BLaER1 treated with 17β-estradiol and CSF1 and Interleukin-3, amounts not matched to agents 10 nM and 100 nM (cell line): ENCODE data around the gene TNIK.
"Not testable (repeated sequence)": the region's sequence is repeated elsewhere in the genome, so short reads cannot be mapped to it uniquely, and the experiment has no call there.

Source experiments
- H3K27ac ChIP-seq, 11 experiments: shearing (Covaris generic); formaldehyde crosslinking; 2 replicates each; pipeline ENCODE4 v1.8.1; 2022
- H3K27me3 ChIP-seq, 11 experiments: shearing (Covaris generic); formaldehyde crosslinking; 2 replicates each; pipeline ENCODE4 v1.8.1; 2022
- H3K36me3 ChIP-seq, 11 experiments: shearing (Covaris generic); formaldehyde crosslinking; 2 replicates each; pipeline ENCODE4 v1.8.1; 2022
- H3K4me1 ChIP-seq, 10 experiments: shearing (Covaris generic); formaldehyde crosslinking; 2 replicates each; pipeline ENCODE4 v1.8.1; 2022
- H3K4me2 ChIP-seq, 11 experiments: shearing (Covaris generic); formaldehyde crosslinking; 2 replicates each; pipeline ENCODE4 v1.8.1; 2022
- H3K4me3 ChIP-seq, 10 experiments: shearing (Covaris generic); formaldehyde crosslinking; 2 replicates each; pipeline ENCODE4 v1.8.1; 2022
- H3K9ac ChIP-seq, 11 experiments: shearing (Covaris generic); formaldehyde crosslinking; 2 replicates each; pipeline ENCODE4 v1.8.1; 2022
- H3K9me3 ChIP-seq, 11 experiments: shearing (Covaris generic); formaldehyde crosslinking; replicated peaks in 1 of 11; 2 replicates each; pipeline ENCODE4 v1.8.1; 2022
- H4K20me1 ChIP-seq, 11 experiments: shearing (Covaris generic); formaldehyde crosslinking; 2 replicates each; pipeline ENCODE4 v1.8.1; 2022
- Cebpa-rat ChIP-seq, 11 experiments: shearing (Covaris generic); IDR thresholded peaks; 2 replicates each; pipeline ENCODE4 v1.8.1; 2022

TNIK gene

DNA sequence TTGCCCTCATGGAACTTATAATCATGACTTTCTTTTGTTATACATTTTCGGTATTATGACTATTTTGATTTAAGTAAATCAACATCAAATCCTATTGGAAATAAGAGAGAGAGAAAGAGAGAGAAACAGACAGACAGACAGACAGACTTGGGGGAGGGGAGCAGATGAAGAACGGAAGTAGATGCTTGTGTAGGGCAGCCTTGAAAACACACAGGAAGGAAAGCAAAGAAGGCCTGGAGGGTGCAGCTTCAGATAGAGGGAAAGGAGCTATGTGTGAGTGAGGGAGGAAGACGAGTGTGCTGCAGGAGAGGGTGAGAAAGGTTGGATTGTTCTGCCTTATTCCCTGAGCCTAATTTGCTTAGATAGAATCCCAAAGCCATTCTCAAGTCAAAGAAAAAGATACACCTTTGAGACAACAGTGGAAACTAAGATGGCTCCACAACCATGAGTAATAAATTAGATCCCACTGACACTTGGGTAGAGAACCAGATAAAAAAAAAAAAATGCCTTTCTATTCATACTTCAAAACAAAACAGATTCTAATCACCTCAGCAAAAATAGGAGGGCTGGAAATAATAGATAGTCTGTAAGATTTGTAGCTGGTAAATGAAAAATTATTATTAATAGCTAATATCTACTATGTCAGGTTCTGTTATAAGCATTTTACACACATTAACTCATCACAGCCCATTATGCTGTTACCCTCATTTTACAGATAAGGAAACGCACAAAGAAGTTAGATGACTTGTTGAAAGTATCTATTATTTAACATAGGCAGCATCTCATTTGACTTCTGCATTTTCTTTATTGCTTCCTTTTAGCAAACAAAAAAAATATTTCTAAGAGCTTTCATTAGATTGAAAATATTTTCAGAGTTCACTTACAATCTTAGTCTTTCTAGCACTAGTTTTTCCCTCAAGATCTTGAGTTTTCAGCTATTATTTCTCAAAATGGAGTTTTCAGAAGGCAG, 214.1 kb downstream of the TNIK start:
- Histone ChIP-seq H3K36me3 (no peaks in the 10 kb centered on the region), H3K4me2 (no peak overlapping the region), H3K27me3 (no peaks in the 10 kb centered on the region), H3K9me3 (no peaks in the 10 kb centered on the region), H3K27ac (no peak overlapping the region), H3K4me3 (no peak overlapping the region), H3K4me1 (peaks cover 0 to 3% (median 0%) of the 10 kb centered on the region in 10 experiments; a peak in 1 of 20 replicates), H3K9ac (no peak overlapping the region), H4K20me1 (no peaks in the 10 kb centered on the region)
- TF ChIP-seq Cebpa-rat (IDR thresholded peaks at IDR 0.05), result no peak

DNA sequence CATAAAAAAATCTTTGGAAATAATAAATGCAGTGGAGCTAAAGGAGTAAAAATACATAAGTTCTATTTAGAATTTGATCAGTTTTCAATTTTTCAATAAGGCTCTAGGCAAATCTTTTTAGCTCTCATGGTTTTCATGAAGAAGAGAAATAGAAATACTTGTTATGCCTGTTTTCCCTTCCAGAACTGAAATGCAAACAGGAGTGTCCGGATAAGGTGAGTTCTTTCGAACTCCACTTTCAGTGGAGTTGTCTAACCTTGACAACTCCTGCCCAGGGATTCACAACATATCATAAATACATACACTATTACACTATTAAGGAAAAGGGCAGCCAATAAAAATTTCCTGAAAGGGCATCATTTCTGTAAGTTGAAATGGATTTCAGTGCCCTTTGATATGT, 217.3 kb downstream of the TNIK start:
- Histone ChIP-seq H3K9ac (no peak overlapping the region), H3K27ac (no peak overlapping the region), H4K20me1 (no peaks in the 10 kb centered on the region), H3K27me3 (no peaks in the 10 kb centered on the region), H3K4me2 (no peak overlapping the region), H3K4me3 (no peak overlapping the region), H3K9me3 (no peaks in the 10 kb centered on the region), H3K4me1 (peaks cover 0 to 11% (median 0%) of the 10 kb centered on the region in 10 experiments; a peak in 6 of 20 replicates), H3K36me3 (no peaks in the 10 kb centered on the region)
- TF ChIP-seq Cebpa-rat (IDR thresholded peaks at IDR 0.05), result no peak

DNA sequence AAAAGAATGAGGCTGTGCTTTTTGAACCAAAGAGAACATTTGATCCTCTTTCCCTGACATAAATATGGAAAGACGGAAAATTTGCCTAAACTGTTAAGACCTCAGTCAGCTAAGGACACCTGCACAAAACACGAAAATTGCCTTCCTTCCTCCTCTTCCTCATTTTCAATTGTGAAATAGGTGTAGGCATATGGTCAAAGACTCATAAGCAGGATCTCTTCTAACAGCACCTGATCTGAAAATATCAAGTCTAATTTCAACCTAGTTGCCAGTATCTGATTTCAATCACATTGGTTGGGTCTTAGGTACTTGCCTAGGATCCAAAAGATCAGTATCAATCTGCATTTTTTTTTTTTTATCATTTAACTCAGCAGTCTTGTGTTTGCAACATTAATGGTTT, 218.0 kb downstream of the TNIK start:
- no peaks in the 10 kb centered on the region for H3K27me3 ChIP-seq
- TF ChIP-seq Cebpa-rat (IDR thresholded peaks at IDR 0.05), result no peak
- no peak overlapping the region for H3K4me3 ChIP-seq
- H3K36me3 ChIP-seq, result no peaks in the 10 kb centered on the region
- no peak overlapping the region for H3K27ac ChIP-seq
- no peaks in the 10 kb centered on the region for H3K9me3 ChIP-seq
- H3K9ac ChIP-seq, result no peak overlapping the region
- no peaks in the 10 kb centered on the region for H4K20me1 ChIP-seq
- no peak overlapping the region for H3K4me2 ChIP-seq
- H3K4me1 ChIP-seq, result peaks cover 0 to 11% (median 0%) of the 10 kb centered on the region in 10 experiments; a peak in 6 of 20 replicates

DNA sequence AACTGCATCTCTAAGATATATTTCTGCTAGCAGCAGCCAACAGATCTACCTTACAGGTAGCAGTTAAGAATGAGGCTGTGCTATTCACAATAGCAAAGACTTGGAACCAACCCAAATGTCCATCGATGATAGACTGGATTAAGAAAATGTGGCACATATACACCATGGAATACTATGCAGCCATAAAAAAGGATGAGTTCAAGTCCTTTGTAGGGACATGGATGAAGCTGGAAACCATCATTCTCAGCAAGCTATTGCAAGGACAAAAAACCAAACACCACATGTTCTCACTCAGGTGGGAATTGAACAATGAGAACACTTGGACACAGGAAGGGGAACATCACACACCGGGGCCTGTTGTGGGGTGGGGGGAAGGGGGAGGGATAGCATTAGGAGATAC, 218.6 kb downstream of the TNIK start:
- not testable (repeated sequence) for H3K36me3 ChIP-seq, H3K27me3 ChIP-seq, H4K20me1 ChIP-seq, H3K9ac ChIP-seq, H3K4me3 ChIP-seq, H3K4me2 ChIP-seq, H3K27ac ChIP-seq, H3K9me3 ChIP-seq
- H3K4me1 ChIP-seq, result peaks cover 0 to 11% (median 0%) of the 10 kb centered on the region in 10 experiments; a peak in 6 of 20 replicates

DNA sequence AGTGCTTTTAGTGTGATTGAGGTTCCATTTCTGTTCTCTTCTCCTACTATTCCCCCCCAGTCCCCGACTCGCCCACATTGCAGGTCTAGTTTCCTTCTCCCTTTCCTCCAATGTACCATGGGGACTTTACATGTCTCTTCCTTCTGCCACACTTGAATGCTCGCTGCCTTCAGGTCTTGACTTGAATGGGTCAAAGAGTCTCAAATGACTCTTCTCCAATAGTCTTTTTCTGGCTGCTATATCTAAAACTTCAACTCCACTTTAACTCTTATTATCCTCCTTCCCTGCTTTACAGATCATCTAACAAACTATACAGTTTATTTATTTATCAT, 219.7 kb downstream of the TNIK start:
- no peak for TF ChIP-seq Cebpa-rat (IDR thresholded peaks at IDR 0.05)
- Histone ChIP-seq H3K9ac (no peak overlapping the region), H3K9me3 (no peaks in the 10 kb centered on the region), H3K4me1 (peaks cover 0 to 8% (median 0%) of the 10 kb centered on the region in 10 experiments; a peak in 5 of 20 replicates), H3K4me3 (no peak overlapping the region), H3K27ac (no peak overlapping the region), H3K4me2 (peak overlapping the region in 4 of 11 experiments; percentile 0 to 33 (median 22); a peak in 3 of 22 replicates), H4K20me1 (no peaks in the 10 kb centered on the region), H3K36me3 (no peaks in the 10 kb centered on the region), H3K27me3 (no peaks in the 10 kb centered on the region)

DNA sequence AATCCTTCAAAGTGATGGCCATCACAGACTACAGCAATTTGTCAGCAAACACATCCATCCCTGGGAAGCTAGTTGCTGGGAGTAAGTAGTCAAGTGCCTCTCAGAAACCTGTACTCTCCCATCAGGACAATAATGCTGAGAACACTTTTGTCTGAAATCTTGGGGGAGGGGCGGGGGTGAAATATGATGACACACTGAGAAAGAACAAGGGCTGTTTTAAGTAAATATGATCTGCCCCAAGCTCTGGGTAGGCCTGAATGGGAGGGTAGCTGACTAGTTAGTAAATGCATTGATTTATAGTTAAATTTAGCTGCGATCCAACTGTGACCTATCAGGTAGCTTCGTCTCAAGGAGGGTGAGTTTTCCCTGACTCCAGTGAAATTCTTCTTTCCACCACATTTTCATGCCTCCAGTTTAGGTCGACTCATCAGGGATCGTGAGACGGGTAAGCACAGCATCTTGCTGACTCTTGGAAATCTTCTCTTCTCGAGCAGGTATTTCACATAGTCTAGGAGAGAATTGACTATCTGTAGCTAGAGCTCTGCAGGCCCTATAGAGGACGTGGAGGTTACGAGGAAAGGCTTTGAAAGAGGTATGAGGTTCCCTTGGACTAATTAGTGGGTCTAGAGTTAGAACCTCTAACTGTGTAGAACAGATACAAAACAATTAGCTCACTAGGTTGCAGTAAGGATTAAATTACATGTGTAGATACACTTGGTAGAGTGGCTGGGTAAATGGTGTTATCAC, 220.3 kb downstream of the TNIK start:
- Histone ChIP-seq H4K20me1 (no peaks in the 10 kb centered on the region), H3K4me3 (no peak overlapping the region), H3K4me2 (peak overlapping the region in 4 of 11 experiments; percentile 0 to 33 (median 22); a peak in 3 of 22 replicates), H3K36me3 (no peaks in the 10 kb centered on the region), H3K4me1 (peaks cover 0 to 8% (median 0%) of the 10 kb centered on the region in 10 experiments; a peak in 5 of 20 replicates), H3K27me3 (no peaks in the 10 kb centered on the region), H3K9ac (no peak overlapping the region), H3K9me3 (no peaks in the 10 kb centered on the region), H3K27ac (no peak overlapping the region)
- no peak for TF ChIP-seq Cebpa-rat (IDR thresholded peaks at IDR 0.05)

DNA sequence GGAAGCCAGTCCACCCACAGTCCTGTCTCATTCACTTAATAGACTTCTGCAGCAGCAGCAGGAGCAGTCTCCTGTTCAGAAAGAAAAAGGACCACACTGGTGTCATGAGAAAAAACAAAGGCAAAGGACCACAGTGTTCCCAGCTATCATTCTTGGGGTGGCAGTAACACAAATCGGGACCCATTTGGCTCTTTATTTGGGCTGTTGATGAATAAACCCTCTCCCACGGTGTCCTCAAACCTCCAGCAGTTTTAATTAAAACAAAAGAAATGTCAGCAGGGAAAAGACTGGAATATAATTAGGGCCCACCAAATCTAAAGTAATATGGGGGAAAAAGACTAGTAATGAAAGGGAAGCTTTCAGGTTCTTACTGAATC, 223.2 kb downstream of the TNIK start:
- no peaks in the 10 kb centered on the region for H4K20me1 ChIP-seq
- no peak overlapping the region for H3K9ac ChIP-seq
- no peaks in the 10 kb centered on the region for H3K27me3 ChIP-seq
- H3K4me1 ChIP-seq, result peaks cover 0 to 8% (median 0%) of the 10 kb centered on the region in 10 experiments; a peak in 5 of 20 replicates
- no peak for TF ChIP-seq Cebpa-rat (IDR thresholded peaks at IDR 0.05)
- no peaks in the 10 kb centered on the region for H3K36me3 ChIP-seq
- no peaks in the 10 kb centered on the region for H3K9me3 ChIP-seq
- no peak overlapping the region for H3K4me3 ChIP-seq
- H3K27ac ChIP-seq, result no peak overlapping the region
- no peak overlapping the region for H3K4me2 ChIP-seq

DNA sequence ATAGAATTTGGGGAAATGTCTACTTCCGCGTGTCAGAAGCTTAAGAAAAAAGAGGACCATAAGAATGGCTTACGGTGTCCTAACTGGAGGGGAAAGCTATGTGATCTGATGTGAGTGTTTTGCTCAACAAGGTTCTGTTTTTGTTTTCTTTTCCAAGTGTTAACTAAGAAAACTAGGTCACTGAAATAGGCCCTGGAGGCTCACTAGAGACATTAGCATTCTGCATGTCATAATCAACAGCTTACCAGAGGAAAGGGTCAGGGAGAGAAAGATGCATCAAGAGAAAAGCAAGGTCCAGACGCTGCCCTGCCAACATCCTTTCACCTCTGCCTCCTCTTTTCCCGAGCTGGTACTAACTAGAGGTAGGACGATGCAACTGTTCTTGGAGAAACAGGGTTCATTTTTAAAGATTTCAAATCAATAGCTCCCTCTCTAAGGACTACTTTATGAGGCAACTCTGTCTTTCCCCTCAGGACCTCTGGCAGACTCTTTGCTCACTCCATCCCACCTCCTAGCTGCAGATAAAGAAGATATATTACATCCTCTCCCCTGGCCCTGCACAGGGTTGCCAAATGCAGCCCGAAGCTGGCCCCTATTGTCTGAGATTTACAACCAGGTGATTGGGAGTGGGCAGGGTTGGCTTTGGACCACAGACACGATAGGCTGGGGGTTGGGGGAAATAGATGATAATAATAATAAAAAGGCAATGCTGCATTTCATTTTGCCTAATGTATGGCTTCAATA, 223.8 kb downstream of the TNIK start:
- H3K4me2 ChIP-seq, result no peak overlapping the region
- no peaks in the 10 kb centered on the region for H3K9me3 ChIP-seq
- no peak for TF ChIP-seq Cebpa-rat (IDR thresholded peaks at IDR 0.05)
- no peaks in the 10 kb centered on the region for H3K27me3 ChIP-seq
- H3K9ac ChIP-seq, result no peak overlapping the region
- no peaks in the 10 kb centered on the region for H3K36me3 ChIP-seq
- H3K27ac ChIP-seq, result no peak overlapping the region
- H3K4me1 ChIP-seq, result peaks cover 0 to 8% (median 0%) of the 10 kb centered on the region in 10 experiments; a peak in 5 of 20 replicates
- no peaks in the 10 kb centered on the region for H4K20me1 ChIP-seq
- H3K4me3 ChIP-seq, result no peak overlapping the region
